Activated naive CD4-positive, alpha-beta T cell (primary cell): ENCODE data around the gene DLX6.
A peak's percentile ranks its signal among the peaks of the same experiment; 100 is the strongest.

Experiments used
- DNase-seq, 4 experiments: peaks; one replicate each; lab custom pipeline; 2025; lab: John Stamatoyannopoulos, UW

The DLX6 gene

GRCh38 chr7:96996111-96996957, 9.0 kb upstream of the DLX6 start:
- DNase-seq: no peak

GRCh38 chr7:96996958-96997511, 8.3 kb upstream of the DLX6 start:
- DNase-seq: no peak

- DNase-seq: no peak
Measured at GRCh38 chr7:96997512-96998032, 7.8 kb upstream of the DLX6 start.

GRCh38 chr7:96998333-96998732, 7.0 kb upstream of the DLX6 start:
- DNase-seq: no peak

- DNase-seq: no peak
Measured at GRCh38 chr7:96998744-96999143, 6.6 kb upstream of the DLX6 start.

GRCh38 chr7:97001221-97001620, 4.1 kb upstream of the DLX6 start:
- no peak for DNase-seq

- no peak for DNase-seq
Measured at GRCh38 chr7:97001656-97002554, 3.4 kb upstream of the DLX6 start.

- no peak for DNase-seq
Measured at GRCh38 chr7:97002555-97003261, 2.6 kb upstream of the DLX6 start.

GRCh38 chr7:97003262-97004246, 1.8 kb upstream of the DLX6 start:
- DNase-seq: no peak

GRCh38 chr7:97004247-97005182, 838 bp upstream of the DLX6 start:
- DNase-seq: no peak

- peak in 1 of 4 experiments; percentile 7 for DNase-seq
Measured at GRCh38 chr7:97006055-97006815, 882 bp downstream of the DLX6 start.

- no peak for DNase-seq
Measured at GRCh38 chr7:97006816-97007582, 1.6 kb downstream of the DLX6 start.

- DNase-seq: no peak
Measured at GRCh38 chr7:97007583-97007861, 2.2 kb downstream of the DLX6 start.

GRCh38 chr7:97008275-97008917, 3.0 kb downstream of the DLX6 start:
- no peak for DNase-seq

GRCh38 chr7:97009753-97010732, 4.7 kb downstream of the DLX6 start:
- DNase-seq: no peak

- DNase-seq: no peak
Measured at GRCh38 chr7:97011104-97011503, 5.8 kb downstream of the DLX6 start.
